ENCODE data around the gene NDOR1.

DNA sequence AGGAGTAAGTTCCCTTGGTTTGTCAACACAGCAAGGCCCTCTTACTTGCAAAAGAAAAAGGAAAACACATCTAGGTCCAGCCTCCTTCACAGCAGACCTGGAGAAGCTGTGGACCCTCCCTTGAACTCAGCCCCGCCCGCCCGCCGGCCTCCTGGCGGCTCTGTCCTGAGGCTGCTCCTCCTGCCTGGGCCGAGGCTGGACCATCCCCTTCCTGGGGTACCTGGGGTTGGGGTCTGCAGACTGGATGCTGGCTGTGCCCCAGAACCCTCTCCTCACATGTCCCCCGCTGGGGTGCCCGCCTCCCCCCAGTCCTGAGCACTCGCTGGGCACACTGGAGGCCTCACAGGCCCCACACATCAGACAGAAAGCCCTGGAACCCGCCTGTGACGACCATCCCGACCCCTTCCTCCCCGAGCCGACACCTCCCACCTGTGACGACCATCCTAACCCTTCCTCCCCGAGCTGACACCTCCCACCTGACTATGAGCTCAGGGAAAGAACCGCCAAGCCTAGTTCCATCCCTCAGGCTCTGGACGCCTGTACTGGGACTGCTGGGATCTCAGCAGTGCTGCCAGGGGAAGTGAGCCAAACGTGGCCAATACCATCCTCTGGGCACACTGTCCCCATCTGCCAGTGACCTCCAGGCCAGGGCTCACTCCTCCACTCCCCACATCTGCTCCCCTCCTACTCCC lies 26.4 kb upstream of the NDOR1 start:
- TF ChIP-seq, protein P1, sequence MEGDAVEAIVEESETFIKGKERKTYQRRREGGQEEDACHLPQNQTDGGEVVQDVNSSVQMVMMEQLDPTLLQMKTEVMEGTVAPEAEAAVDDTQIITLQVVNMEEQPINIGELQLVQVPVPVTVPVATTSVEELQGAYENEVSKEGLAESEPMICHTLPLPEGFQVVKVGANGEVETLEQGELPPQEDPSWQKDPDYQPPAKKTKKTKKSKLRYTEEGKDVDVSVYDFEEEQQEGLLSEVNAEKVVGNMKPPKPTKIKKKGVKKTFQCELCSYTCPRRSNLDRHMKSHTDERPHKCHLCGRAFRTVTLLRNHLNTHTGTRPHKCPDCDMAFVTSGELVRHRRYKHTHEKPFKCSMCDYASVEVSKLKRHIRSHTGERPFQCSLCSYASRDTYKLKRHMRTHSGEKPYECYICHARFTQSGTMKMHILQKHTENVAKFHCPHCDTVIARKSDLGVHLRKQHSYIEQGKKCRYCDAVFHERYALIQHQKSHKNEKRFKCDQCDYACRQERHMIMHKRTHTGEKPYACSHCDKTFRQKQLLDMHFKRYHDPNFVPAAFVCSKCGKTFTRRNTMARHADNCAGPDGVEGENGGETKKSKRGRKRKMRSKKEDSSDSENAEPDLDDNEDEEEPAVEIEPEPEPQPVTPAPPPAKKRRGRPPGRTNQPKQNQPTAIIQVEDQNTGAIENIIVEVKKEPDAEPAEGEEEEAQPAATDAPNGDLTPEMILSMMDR (IDR thresholded peaks at IDR 0.05; ENCODE audit: low read depth, low read length) = no peak
- no peak for TF ChIP-seq EZH2phosphoT487 (IDR thresholded peaks at IDR 0.05; ENCODE audit: low read depth)
